SK-N-SH treated with all-trans-retinoic acid at 6 μM for 48 hours (cell line): ENCODE data around the gene AGBL3.

Source experiments
- ATAC-seq: fragments of 200-7000 bp; cut with Tn5 transposase; 3 replicates; pipeline ENCODE4 v1.9.1; 2020; ENCODE audit warnings: mild to moderate bottlenecking, moderate library complexity
- ARNTL ChIP-seq: fragments of 450-650 bp; formaldehyde crosslinking; IDR thresholded peaks from 2 replicates; pipeline ENCODE4 v1.5.0; 2020; ENCODE audit warnings: low read depth, mild to moderate bottlenecking, moderate library complexity, borderline replicate concordance
- BACH2 ChIP-seq: fragments of 250-450 bp; sonication (Bioruptor Pico); IDR thresholded peaks from 2 replicates; pipeline ENCODE4 v1.9.0; 2021; ENCODE audit warnings: mild to moderate bottlenecking, borderline replicate concordance
- CSDC2 ChIP-seq: fragments of 250-450 bp; sonication (Bioruptor Pico); IDR thresholded peaks from 2 replicates; pipeline ENCODE4 v1.5.0; 2020; ENCODE audit warnings: mild to moderate bottlenecking, moderate library complexity
- ESRRG ChIP-seq: fragments of 250-450 bp; sonication (Bioruptor Pico); IDR thresholded peaks from 2 replicates; pipeline ENCODE4 v1.6.1; 2021; ENCODE audit warnings: mild to moderate bottlenecking
- GLIS3 ChIP-seq: fragments of 250-450 bp; sonication (Bioruptor Pico); IDR thresholded peaks from 2 replicates; pipeline ENCODE4 v1.5.0; 2020; ENCODE audit warnings: mild to moderate bottlenecking, moderate library complexity
- ISL1 ChIP-seq: fragments of 250-450 bp; sonication (Bioruptor Pico); IDR thresholded peaks from 2 replicates; pipeline ENCODE4 v2.1.2; 2022; ENCODE audit warnings: mild to moderate bottlenecking, moderate library complexity
- OSR1 ChIP-seq: fragments of 250-450 bp; sonication (Bioruptor Pico); IDR thresholded peaks from 2 replicates; pipeline ENCODE4 v1.8.0; 2022; ENCODE audit warnings: moderate library complexity, mild to moderate bottlenecking, inconsistent platforms
- PPARA ChIP-seq: fragments of 250-450 bp; sonication (Bioruptor Pico); IDR thresholded peaks from 2 replicates; pipeline ENCODE4 v1.5.0; 2020; ENCODE audit warnings: mild to moderate bottlenecking, borderline replicate concordance
- RARB ChIP-seq: fragments of 250-450 bp; sonication (Bioruptor Pico); IDR thresholded peaks from 2 replicates; pipeline ENCODE4 v1.8.0; 2021; ENCODE audit warnings: mild to moderate bottlenecking, moderate library complexity
- SNAI2 ChIP-seq: fragments of 250-450 bp; sonication (Bioruptor Pico); IDR thresholded peaks from 2 replicates; pipeline ENCODE4 v1.5.0; 2020; ENCODE audit warnings: mild to moderate bottlenecking, moderate library complexity
- TCF4 ChIP-seq: fragments of 250-450 bp; sonication (Bioruptor Pico); IDR thresholded peaks from 2 replicates; pipeline ENCODE4 v1.8.0; 2021; ENCODE audit warnings: mild to moderate bottlenecking, moderate library complexity, borderline replicate concordance
- TOX ChIP-seq: fragments of 250-450 bp; sonication (Bioruptor Pico); IDR thresholded peaks from 2 replicates; pipeline ENCODE4 v1.8.0; 2021; ENCODE audit warnings: mild to moderate bottlenecking, moderate library complexity, borderline replicate concordance
- ZC3H10 ChIP-seq: fragments of 250-450 bp; sonication (Bioruptor Pico); IDR thresholded peaks from 2 replicates; pipeline ENCODE4 v1.5.1; 2021; ENCODE audit warnings: mild to moderate bottlenecking, moderate library complexity
- ZFP3 ChIP-seq: fragments of 250-450 bp; sonication (Bioruptor Pico); IDR thresholded peaks from 2 replicates; pipeline ENCODE4 v1.5.0; 2020; ENCODE audit warnings: mild to moderate bottlenecking, moderate library complexity
- ZFP30 ChIP-seq: fragments of 450-650 bp; formaldehyde crosslinking; IDR thresholded peaks from 2 replicates; pipeline ENCODE4 v1.5.0; 2022; ENCODE audit warnings: mild to moderate bottlenecking, moderate library complexity
- ZNF565 ChIP-seq: fragments of 450-650 bp; formaldehyde crosslinking; conservative IDR thresholded peaks from 2 replicates; pipeline ENCODE4 v1.5.0; 2020; ENCODE audit warnings: low read depth, mild to moderate bottlenecking, moderate library complexity
- ZNF8 ChIP-seq: fragments of 450-650 bp; formaldehyde crosslinking; IDR thresholded peaks from 2 replicates; pipeline ENCODE4 v1.5.0; 2020; ENCODE audit warnings: mild to moderate bottlenecking, moderate library complexity
- TF ChIP-seq, protein P1 (sequence below): fragments of 250-450 bp; sonication (Bioruptor Pico); IDR thresholded peaks from 2 replicates; pipeline ENCODE4 v1.8.0; 2021; ENCODE audit warnings: low read depth, mild to moderate bottlenecking, moderate library complexity, borderline replicate concordance
- TF ChIP-seq, protein P2 (sequence below): fragments of 250-450 bp; sonication (Bioruptor Pico); IDR thresholded peaks from 2 replicates; pipeline ENCODE4 v1.5.1; 2021; ENCODE audit warnings: mild to moderate bottlenecking, moderate library complexity
- TF ChIP-seq, protein P3 (sequence below): fragments of 250-450 bp; sonication (Bioruptor Pico); IDR thresholded peaks from 2 replicates; pipeline ENCODE4 v1.5.1; 2020; ENCODE audit warnings: low read depth, mild to moderate bottlenecking, moderate library complexity
- TF ChIP-seq, protein P4 (sequence below): fragments of 250-450 bp; sonication (Bioruptor Pico); IDR thresholded peaks from 2 replicates; pipeline ENCODE4 v1.8.0; 2020; ENCODE audit warnings: mild to moderate bottlenecking, moderate library complexity, borderline replicate concordance
- TF ChIP-seq, protein P5 (sequence below): fragments of 250-450 bp; sonication (Bioruptor Pico); IDR thresholded peaks from 2 replicates; pipeline ENCODE4 v1.5.0; 2020; ENCODE audit warnings: mild to moderate bottlenecking, moderate library complexity

Gene AGBL3

DNA sequence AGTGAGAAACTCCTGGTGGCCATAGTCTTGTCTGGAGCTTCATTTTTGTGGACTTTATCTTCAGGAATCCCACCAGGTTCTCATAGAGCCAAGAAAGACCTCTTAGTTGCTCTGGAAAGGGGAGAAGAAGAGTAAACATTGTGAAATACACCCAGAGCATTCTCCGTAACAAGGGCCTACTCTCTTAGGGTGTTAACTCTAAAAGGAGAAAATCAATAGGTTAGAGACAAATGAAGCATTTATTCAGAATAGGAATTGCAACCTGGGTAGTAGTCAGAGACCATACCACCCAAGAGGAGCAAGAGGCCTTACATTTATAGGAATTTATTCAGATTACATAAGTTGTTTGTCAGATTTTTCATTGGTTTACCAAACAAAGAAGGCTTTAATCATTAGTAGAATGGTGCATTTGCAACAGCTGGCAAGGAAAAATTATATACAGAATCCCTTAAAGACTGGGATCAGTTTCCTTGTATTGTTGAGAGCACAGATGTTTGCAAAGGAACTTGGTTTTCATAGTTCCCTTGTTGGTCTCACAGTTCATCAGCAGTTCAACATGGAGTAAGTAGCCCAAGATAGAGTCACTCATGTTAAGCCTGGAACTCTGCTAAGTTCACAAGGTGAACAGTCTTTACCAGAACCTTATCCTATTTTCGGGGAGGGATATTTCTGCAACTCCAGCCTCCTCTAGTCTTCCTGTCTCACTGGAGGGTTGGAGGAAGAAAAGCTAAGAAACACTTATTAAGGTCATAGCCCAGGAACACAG lies 108.3 kb downstream of the AGBL3 start (continued):
- TF ChIP-seq, protein P1, sequence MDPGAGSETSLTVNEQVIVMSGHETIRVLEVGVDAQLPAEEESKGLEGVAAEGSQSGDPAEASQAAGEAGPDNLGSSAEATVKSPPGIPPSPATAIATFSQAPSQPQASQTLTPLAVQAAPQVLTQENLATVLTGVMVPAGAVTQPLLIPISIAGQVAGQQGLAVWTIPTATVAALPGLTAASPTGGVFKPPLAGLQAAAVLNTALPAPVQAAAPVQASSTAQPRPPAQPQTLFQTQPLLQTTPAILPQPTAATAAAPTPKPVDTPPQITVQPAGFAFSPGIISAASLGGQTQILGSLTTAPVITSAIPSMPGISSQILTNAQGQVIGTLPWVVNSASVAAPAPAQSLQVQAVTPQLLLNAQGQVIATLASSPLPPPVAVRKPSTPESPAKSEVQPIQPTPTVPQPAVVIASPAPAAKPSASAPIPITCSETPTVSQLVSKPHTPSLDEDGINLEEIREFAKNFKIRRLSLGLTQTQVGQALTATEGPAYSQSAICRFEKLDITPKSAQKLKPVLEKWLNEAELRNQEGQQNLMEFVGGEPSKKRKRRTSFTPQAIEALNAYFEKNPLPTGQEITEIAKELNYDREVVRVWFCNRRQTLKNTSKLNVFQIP (CRISPR knock-in tag) = no peak
- no peak for TF ChIP-seq TOX (CRISPR knock-in tag)
- no peak for TF ChIP-seq TCF4 (CRISPR knock-in tag)
- TF ChIP-seq ZNF8 = no peak
- TF ChIP-seq ARNTL (CRISPR knock-in tag) = no peak
- no peak for TF ChIP-seq ZNF565 (CRISPR knock-in tag)
- no peak for TF ChIP-seq BACH2 (CRISPR knock-in tag)
- TF ChIP-seq, all 23 proteins: peak for 0

DNA sequence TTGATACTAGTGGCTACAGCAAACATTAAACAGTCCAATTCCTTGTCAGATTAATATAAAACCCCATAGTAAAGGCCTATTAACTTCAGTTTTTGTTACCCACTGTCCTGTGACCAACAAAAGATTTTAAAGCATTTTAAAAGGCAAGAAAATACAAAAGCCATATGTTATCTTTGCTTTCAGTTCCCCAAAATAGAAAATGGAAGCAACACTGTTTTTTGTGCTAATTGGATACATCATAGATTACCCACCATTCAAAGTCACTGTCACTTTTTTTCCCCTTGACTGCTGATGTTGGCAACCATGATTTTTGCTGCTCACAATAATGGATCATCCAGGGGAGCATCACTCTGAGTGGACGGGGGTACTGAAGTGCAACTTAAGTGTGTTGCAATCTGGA lies 109.1 kb downstream of the AGBL3 start:
- no peak for ATAC-seq
- no peak for TF ChIP-seq CSDC2 (CRISPR knock-in tag)
- TF ChIP-seq RARB (CRISPR knock-in tag) = no peak
- TF ChIP-seq, protein P1 (CRISPR knock-in tag) = no peak
- no peak for TF ChIP-seq BACH2 (CRISPR knock-in tag)
- no peak for TF ChIP-seq ZFP30
- TF ChIP-seq TOX (CRISPR knock-in tag) = no peak
- TF ChIP-seq ZNF8 = no peak
- TF ChIP-seq, protein P2, sequence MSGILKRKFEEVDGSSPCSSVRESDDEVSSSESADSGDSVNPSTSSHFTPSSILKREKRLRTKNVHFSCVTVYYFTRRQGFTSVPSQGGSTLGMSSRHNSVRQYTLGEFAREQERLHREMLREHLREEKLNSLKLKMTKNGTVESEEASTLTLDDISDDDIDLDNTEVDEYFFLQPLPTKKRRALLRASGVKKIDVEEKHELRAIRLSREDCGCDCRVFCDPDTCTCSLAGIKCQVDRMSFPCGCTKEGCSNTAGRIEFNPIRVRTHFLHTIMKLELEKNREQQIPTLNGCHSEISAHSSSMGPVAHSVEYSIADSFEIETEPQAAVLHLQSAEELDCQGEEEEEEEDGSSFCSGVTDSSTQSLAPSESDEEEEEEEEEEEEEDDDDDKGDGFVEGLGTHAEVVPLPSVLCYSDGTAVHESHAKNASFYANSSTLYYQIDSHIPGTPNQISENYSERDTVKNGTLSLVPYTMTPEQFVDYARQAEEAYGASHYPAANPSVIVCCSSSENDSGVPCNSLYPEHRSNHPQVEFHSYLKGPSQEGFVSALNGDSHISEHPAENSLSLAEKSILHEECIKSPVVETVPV (CRISPR knock-in tag) = no peak
- TF ChIP-seq ZNF565 (CRISPR knock-in tag) = no peak
- no peak for TF ChIP-seq ZFP3 (CRISPR knock-in tag)
- no peak for TF ChIP-seq GLIS3 (CRISPR knock-in tag)
- no peak for TF ChIP-seq SNAI2
- TF ChIP-seq, protein P3, sequence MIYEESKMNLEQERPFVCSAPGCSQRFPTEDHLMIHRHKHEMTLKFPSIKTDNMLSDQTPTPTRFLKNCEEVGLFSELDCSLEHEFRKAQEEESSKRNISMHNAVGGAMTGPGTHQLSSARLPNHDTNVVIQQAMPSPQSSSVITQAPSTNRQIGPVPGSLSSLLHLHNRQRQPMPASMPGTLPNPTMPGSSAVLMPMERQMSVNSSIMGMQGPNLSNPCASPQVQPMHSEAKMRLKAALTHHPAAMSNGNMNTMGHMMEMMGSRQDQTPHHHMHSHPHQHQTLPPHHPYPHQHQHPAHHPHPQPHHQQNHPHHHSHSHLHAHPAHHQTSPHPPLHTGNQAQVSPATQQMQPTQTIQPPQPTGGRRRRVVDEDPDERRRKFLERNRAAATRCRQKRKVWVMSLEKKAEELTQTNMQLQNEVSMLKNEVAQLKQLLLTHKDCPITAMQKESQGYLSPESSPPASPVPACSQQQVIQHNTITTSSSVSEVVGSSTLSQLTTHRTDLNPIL = no peak
- no peak for TF ChIP-seq ZC3H10 (CRISPR knock-in tag)
- no peak for TF ChIP-seq ARNTL (CRISPR knock-in tag)
- no peak for TF ChIP-seq ISL1
- no peak for TF ChIP-seq PPARA (CRISPR knock-in tag)
- no peak for TF ChIP-seq ESRRG (CRISPR knock-in tag)
- TF ChIP-seq, protein P4, sequence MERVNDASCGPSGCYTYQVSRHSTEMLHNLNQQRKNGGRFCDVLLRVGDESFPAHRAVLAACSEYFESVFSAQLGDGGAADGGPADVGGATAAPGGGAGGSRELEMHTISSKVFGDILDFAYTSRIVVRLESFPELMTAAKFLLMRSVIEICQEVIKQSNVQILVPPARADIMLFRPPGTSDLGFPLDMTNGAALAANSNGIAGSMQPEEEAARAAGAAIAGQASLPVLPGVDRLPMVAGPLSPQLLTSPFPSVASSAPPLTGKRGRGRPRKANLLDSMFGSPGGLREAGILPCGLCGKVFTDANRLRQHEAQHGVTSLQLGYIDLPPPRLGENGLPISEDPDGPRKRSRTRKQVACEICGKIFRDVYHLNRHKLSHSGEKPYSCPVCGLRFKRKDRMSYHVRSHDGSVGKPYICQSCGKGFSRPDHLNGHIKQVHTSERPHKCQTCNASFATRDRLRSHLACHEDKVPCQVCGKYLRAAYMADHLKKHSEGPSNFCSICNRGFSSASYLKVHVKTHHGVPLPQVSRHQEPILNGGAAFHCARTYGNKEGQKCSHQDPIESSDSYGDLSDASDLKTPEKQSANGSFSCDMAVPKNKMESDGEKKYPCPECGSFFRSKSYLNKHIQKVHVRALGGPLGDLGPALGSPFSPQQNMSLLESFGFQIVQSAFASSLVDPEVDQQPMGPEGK (CRISPR knock-in tag) = no peak

DNA sequence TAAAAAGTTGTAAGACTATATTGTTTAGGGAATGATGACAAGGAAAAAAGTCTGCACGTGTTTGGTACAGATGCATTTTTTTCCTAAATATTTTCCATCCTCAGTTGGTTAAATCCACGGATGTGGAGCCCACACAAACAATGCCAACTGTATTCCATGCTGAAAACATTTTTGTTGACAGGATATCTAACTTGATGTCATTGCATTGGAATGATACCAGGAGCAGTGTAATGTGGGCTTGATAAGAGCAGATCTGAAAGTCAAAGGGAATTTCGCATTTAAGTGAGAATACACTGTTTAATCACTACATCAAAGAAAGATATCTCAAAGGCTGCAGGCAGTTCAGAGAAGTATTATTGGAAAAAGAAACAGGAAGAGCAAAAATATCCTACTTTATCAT lies 112.1 kb downstream of the AGBL3 start:
- no peak for ATAC-seq
- TF ChIP-seq ZFP3 (CRISPR knock-in tag) = no peak
- no peak for TF ChIP-seq ESRRG (CRISPR knock-in tag)
- TF ChIP-seq, protein P3 = no peak
- no peak for TF ChIP-seq ZC3H10 (CRISPR knock-in tag)
- TF ChIP-seq ISL1 = no peak
- no peak for TF ChIP-seq ZFP30
- TF ChIP-seq, protein P5, sequence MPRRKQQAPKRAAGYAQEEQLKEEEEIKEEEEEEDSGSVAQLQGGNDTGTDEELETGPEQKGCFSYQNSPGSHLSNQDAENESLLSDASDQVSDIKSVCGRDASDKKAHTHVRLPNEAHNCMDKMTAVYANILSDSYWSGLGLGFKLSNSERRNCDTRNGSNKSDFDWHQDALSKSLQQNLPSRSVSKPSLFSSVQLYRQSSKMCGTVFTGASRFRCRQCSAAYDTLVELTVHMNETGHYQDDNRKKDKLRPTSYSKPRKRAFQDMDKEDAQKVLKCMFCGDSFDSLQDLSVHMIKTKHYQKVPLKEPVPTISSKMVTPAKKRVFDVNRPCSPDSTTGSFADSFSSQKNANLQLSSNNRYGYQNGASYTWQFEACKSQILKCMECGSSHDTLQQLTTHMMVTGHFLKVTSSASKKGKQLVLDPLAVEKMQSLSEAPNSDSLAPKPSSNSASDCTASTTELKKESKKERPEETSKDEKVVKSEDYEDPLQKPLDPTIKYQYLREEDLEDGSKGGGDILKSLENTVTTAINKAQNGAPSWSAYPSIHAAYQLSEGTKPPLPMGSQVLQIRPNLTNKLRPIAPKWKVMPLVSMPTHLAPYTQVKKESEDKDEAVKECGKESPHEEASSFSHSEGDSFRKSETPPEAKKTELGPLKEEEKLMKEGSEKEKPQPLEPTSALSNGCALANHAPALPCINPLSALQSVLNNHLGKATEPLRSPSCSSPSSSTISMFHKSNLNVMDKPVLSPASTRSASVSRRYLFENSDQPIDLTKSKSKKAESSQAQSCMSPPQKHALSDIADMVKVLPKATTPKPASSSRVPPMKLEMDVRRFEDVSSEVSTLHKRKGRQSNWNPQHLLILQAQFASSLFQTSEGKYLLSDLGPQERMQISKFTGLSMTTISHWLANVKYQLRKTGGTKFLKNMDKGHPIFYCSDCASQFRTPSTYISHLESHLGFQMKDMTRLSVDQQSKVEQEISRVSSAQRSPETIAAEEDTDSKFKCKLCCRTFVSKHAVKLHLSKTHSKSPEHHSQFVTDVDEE (CRISPR knock-in tag) = no peak
- no peak for TF ChIP-seq PPARA (CRISPR knock-in tag)
- TF ChIP-seq TOX (CRISPR knock-in tag) = no peak
- TF ChIP-seq SNAI2 = no peak
- TF ChIP-seq ZNF8 = no peak
- TF ChIP-seq, protein P2 (CRISPR knock-in tag) = no peak
- no peak for TF ChIP-seq RARB (CRISPR knock-in tag)
- TF ChIP-seq OSR1 (CRISPR knock-in tag) = no peak
